HK-2 (cell line): ENCODE results near the gene FAM107B.

Source experiments
- DNase-seq: peaks from one replicate; pipeline ENCODE4 v3.0.0-alpha.2; 2018; ENCODE audit not compliant: unreplicated experiment

Gene FAM107B

GRCh38 chr10:14539176-14539575 is 235.5 kb downstream of the FAM107B start:
- DNase-seq: no peak

GRCh38 chr10:14536241-14537213 is 238.2 kb downstream of the FAM107B start:
- DNase-seq: peak; percentile 36

- no peak for DNase-seq
These were observed 239.1 kb downstream of the FAM107B start for GRCh38 chr10:14535457-14536130.

GRCh38 chr10:14534152-14534551 is 240.5 kb downstream of the FAM107B start:
- DNase-seq: no peak

GRCh38 chr10:14533295-14533694 is 241.4 kb downstream of the FAM107B start:
- DNase-seq: no peak

- peak; percentile 64 for DNase-seq
These were observed 242.0 kb downstream of the FAM107B start for GRCh38 chr10:14532473-14533251.

GRCh38 chr10:14531974-14532373 is 242.7 kb downstream of the FAM107B start:
- DNase-seq: peak; percentile 13

- no peak for DNase-seq
These were observed 244.2 kb downstream of the FAM107B start for GRCh38 chr10:14530465-14530864.

GRCh38 chr10:14529351-14529750 is 245.3 kb downstream of the FAM107B start:
- no peak for DNase-seq

- DNase-seq: no peak
These were observed 246.2 kb downstream of the FAM107B start for GRCh38 chr10:14528450-14528849.

GRCh38 chr10:14527915-14528314 is 246.8 kb downstream of the FAM107B start:
- no peak for DNase-seq

- no peak for DNase-seq
These were observed 247.4 kb downstream of the FAM107B start for GRCh38 chr10:14527134-14527844.

- no peak for DNase-seq
These were observed 248.4 kb downstream of the FAM107B start for GRCh38 chr10:14526326-14526725.

- DNase-seq: no peak
These were observed 249.9 kb downstream of the FAM107B start for GRCh38 chr10:14524691-14525324.

GRCh38 chr10:14523286-14523685 is 251.4 kb downstream of the FAM107B start:
- no peak for DNase-seq

GRCh38 chr10:14519785-14520184 is 254.9 kb downstream of the FAM107B start:
- no peak for DNase-seq

- no peak for DNase-seq
These were observed 256.5 kb downstream of the FAM107B start for GRCh38 chr10:14518149-14518548.

GRCh38 chr10:14513123-14513522 is 261.6 kb downstream of the FAM107B start:
- no peak for DNase-seq

- DNase-seq: no peak
These were observed 264.4 kb downstream of the FAM107B start for GRCh38 chr10:14510346-14510745.

GRCh38 chr10:14508725-14509124 is 266.0 kb downstream of the FAM107B start:
- no peak for DNase-seq

- DNase-seq: no peak
These were observed 266.9 kb downstream of the FAM107B start for GRCh38 chr10:14507781-14508180.
